ENCODE data around the gene BEND4.

The BEND4 gene

GRCh38 chr4:42067264-42067663 is 85.2 kb downstream of the BEND4 start:
- Histone ChIP-seq H3K9me3 (ENCODE audit: control insufficient read depth in 5 of 5, low read length in 5 of 5) (no peaks in the 10 kb centered on the region), H3K27me3 (ENCODE audit: control insufficient read depth in 5 of 5, insufficient read depth in 4 of 5, low read length in 5 of 5) (no peaks in the 10 kb centered on the region), H3K9ac (ENCODE audit: low read length in 5 of 5) (no peak overlapping the region), H3K27ac (ENCODE audit: low read depth, low read length) (no peak overlapping the region), H3K4me1 (ENCODE audit: control insufficient read depth in 5 of 5, insufficient read depth in 5 of 5, low read length in 5 of 5) (no peaks in the 10 kb centered on the region), H3K36me3 (ENCODE audit: control insufficient read depth in 5 of 5, insufficient read depth in 5 of 5, low read length in 5 of 5) (peaks cover 21 to 52% (median 41%) of the 10 kb centered on the region in 5 donors), H3K4me3 (ENCODE audit: low read depth in 1 of 5, low read length in 5 of 5) (no peak overlapping the region)

GRCh38 chr4:42066402-42066801 is 86.1 kb downstream of the BEND4 start:
- H3K27ac ChIP-seq (ENCODE audit: low read depth, low read length) = no peak overlapping the region
- H3K9me3 ChIP-seq (ENCODE audit: control insufficient read depth in 5 of 5, low read length in 5 of 5) = no peaks in the 10 kb centered on the region
- H3K36me3 ChIP-seq (ENCODE audit: control insufficient read depth in 5 of 5, insufficient read depth in 5 of 5, low read length in 5 of 5) = peaks cover 21 to 52% (median 39%) of the 10 kb centered on the region in 5 donors
- H3K9ac ChIP-seq (ENCODE audit: low read length in 5 of 5) = no peak overlapping the region
- no peaks in the 10 kb centered on the region for H3K27me3 ChIP-seq (ENCODE audit: control insufficient read depth in 5 of 5, insufficient read depth in 4 of 5, low read length in 5 of 5)
- no peaks in the 10 kb centered on the region for H3K4me1 ChIP-seq (ENCODE audit: control insufficient read depth in 5 of 5, insufficient read depth in 5 of 5, low read length in 5 of 5)
- no peak overlapping the region for H3K4me3 ChIP-seq (ENCODE audit: low read depth in 1 of 5, low read length in 5 of 5)
